Measurements from ENCODE around the gene PRKCQ.

Gene PRKCQ

DNA sequence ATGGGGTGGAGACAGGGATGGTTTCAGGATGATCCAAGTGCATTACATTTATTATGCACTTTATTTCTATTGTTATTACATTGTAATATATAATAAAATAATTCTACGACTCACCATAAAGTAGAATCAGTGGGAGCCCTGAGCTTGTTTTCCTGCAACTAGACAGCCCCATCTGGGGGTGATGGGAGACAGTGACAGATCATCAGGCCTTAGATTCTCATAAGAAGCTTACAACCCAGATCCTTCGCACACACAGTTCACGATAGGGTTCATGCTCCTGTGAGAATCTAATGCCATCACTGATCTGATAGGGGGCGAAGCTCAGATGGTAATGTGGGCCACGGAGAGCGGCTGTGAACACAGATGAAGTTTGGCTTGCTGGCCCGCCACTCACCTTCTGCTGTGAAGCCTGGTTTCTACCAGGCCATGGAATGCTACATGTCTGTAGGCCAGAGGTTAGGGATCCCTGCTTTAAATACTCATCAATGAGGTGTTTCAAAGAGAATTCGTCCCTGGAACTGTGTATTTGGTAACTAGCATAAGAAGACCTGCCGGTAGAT lies 21.2 kb upstream of the PRKCQ start:
- H3K4me1 ChIP-seq = no peaks in the 10 kb centered on the region
- no peak for DNase-seq
- no peaks in the 10 kb centered on the region for H3K36me3 ChIP-seq
- H3K9me3 ChIP-seq = no peaks in the 10 kb centered on the region
- H3K4me3 ChIP-seq (ENCODE audit: low read depth, low read length) = no peak overlapping the region
- H3K27me3 ChIP-seq = no peaks in the 10 kb centered on the region
- TF ChIP-seq, protein P1, sequence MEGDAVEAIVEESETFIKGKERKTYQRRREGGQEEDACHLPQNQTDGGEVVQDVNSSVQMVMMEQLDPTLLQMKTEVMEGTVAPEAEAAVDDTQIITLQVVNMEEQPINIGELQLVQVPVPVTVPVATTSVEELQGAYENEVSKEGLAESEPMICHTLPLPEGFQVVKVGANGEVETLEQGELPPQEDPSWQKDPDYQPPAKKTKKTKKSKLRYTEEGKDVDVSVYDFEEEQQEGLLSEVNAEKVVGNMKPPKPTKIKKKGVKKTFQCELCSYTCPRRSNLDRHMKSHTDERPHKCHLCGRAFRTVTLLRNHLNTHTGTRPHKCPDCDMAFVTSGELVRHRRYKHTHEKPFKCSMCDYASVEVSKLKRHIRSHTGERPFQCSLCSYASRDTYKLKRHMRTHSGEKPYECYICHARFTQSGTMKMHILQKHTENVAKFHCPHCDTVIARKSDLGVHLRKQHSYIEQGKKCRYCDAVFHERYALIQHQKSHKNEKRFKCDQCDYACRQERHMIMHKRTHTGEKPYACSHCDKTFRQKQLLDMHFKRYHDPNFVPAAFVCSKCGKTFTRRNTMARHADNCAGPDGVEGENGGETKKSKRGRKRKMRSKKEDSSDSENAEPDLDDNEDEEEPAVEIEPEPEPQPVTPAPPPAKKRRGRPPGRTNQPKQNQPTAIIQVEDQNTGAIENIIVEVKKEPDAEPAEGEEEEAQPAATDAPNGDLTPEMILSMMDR (IDR thresholded peaks at IDR 0.05; ENCODE audit: low read depth, low read length) = no peak

- TF ChIP-seq, protein P1 (IDR thresholded peaks at IDR 0.05; ENCODE audit: low read depth, low read length) = no peak
- no peaks in the 10 kb centered on the region for H3K9me3 ChIP-seq
- no peaks in the 10 kb centered on the region for H3K4me1 ChIP-seq
Observed at GRCh38 chr10:6600224-6600987, 20.3 kb upstream of the PRKCQ start.

DNA sequence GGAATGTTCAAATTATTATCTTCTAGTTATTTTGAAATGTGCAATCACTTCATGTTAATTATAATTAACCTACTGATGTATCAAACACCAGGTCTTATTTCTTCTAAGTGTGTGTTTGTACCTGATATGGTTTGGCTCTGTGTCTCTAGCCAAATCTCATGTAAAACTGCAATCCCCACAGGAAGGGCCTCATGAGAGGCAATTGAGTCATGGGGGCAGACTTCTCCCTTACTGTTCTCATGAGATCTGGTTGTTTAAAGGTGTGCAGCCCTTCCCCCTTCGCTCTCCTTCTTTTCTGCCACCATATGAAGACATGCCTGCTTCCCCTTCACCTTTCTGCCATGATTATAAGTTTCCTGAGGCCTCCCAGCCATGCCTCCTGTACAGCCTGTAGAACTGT lies 18.6 kb upstream of the PRKCQ start:
- Histone ChIP-seq H3K36me3 (no peaks in the 10 kb centered on the region), H3K9me3 (no peaks in the 10 kb centered on the region), H3K27me3 (no peaks in the 10 kb centered on the region), H3K4me3 (ENCODE audit: low read depth, low read length) (no peak overlapping the region), H3K4me1 (no peaks in the 10 kb centered on the region)
- TF ChIP-seq, protein P1 (IDR thresholded peaks at IDR 0.05; ENCODE audit: low read depth, low read length) = no peak
- no peak for DNase-seq

More at GRCh38 chr10:6600224-6600987, 20.3 kb upstream of the PRKCQ start:
- Histone ChIP-seq H3K36me3 (no peaks in the 10 kb centered on the region), H3K4me3 (ENCODE audit: low read depth, low read length) (no peak overlapping the region), H3K27me3 (no peaks in the 10 kb centered on the region)
- no peak for DNase-seq

DNA sequence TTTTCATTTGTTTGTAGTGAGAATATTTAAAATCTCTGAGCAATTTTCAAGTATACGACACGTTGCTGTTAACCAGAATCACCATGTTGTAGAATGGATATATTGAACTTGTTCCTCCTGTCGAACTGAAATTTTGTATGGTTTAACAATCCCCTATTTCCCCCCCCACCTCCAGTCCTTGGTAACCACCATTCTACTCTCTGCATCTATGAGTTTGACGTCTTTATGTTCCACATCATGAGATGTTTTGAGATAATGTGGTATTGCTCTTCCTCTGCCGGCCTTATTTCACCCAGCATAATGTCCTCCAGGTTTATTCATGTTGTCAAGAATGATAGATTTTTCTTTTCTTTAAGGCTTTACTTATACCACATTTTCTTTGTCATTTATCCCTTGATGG lies 17.4 kb upstream of the PRKCQ start:
- TF ChIP-seq, protein P1 (IDR thresholded peaks at IDR 0.05; ENCODE audit: low read depth, low read length) = no peak
- no peak overlapping the region for H3K4me3 ChIP-seq (ENCODE audit: low read depth, low read length)
- no peaks in the 10 kb centered on the region for H3K4me1 ChIP-seq
- H3K27me3 ChIP-seq = no peaks in the 10 kb centered on the region
- no peak for DNase-seq
- no peaks in the 10 kb centered on the region for H3K9me3 ChIP-seq
- H3K36me3 ChIP-seq = no peaks in the 10 kb centered on the region

DNA sequence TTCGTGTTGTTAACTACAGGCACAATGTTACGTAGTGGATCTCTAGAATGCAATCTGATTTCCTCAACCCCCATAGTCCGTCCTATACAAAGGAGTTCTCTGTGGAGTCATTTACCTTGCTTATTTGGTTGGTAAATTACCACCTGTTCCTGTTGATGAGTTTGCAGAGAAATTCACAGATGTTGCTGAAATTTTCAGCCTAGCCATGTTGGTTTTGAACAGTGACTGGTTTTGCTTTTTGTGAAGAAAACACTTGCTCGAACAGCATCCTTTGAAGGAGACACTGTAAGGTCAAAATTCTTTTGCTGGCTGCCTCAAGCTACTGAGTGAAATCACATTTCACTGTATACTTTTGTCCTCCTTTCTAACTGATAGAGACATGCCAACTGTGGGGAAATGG lies 15.4 kb upstream of the PRKCQ start:
- no peak overlapping the region for H3K4me3 ChIP-seq (ENCODE audit: low read depth, low read length)
- no peaks in the 10 kb centered on the region for H3K36me3 ChIP-seq
- DNase-seq = no peak
- no peaks in the 10 kb centered on the region for H3K9me3 ChIP-seq
- TF ChIP-seq, protein P1 (IDR thresholded peaks at IDR 0.05; ENCODE audit: low read depth, low read length) = no peak
- no peaks in the 10 kb centered on the region for H3K4me1 ChIP-seq
- H3K27me3 ChIP-seq = no peaks in the 10 kb centered on the region

GRCh38 chr10:6593241-6593671 lies 13.2 kb upstream of the PRKCQ start:
- Histone ChIP-seq H3K27me3 (no peaks in the 10 kb centered on the region), H3K36me3 (no peaks in the 10 kb centered on the region), H3K4me1 (no peaks in the 10 kb centered on the region), H3K9me3 (no peaks in the 10 kb centered on the region), H3K4me3 (ENCODE audit: low read depth, low read length) (no peak overlapping the region)
- TF ChIP-seq, protein P1 (IDR thresholded peaks at IDR 0.05; ENCODE audit: low read depth, low read length) = no peak
- no peak for DNase-seq
